HFFc6 (cell line): ENCODE measurements around the gene GADL1. TPM values are rescaled to one million over a fixed set of nuclear protein-coding genes. Genes with fewer than 3 reads are reported as not detected.

Source experiments
- DNase-seq: peaks from one replicate; pipeline ENCODE4 v3.0.0-alpha.2; 2018
- H3K27ac Mint-ChIP-seq: 2 replicates; pipeline ENCODE4 v1.8.0; 2020; ENCODE audit warnings: mild to moderate bottlenecking, mixed read lengths
- H3K27me3 Mint-ChIP-seq: 2 replicates; pipeline ENCODE4 v1.8.0; 2021; ENCODE audit warnings: mild to moderate bottlenecking, moderate library complexity, mixed read lengths; ENCODE audit not compliant: insufficient read depth
- H3K36me3 Mint-ChIP-seq: 2 replicates; pipeline ENCODE4 v1.8.0; 2021; ENCODE audit warnings: low read depth, mixed read lengths
- H3K4me1 Mint-ChIP-seq: 2 replicates; pipeline ENCODE4 v1.8.0; 2020; ENCODE audit warnings: low read depth, mixed read lengths
- H3K4me3 Mint-ChIP-seq: 2 replicates; pipeline ENCODE4 v1.8.0; 2020; ENCODE audit warnings: mild to moderate bottlenecking, moderate library complexity, mixed read lengths
- H3K9me3 Mint-ChIP-seq: 2 replicates; pipeline ENCODE4 v1.8.0; 2020; ENCODE audit warnings: mild to moderate bottlenecking, mixed read lengths
- total RNA-seq, 6 experiments: library from RNA; stranded (reverse); fragmentation: NEBNext Ultra II Directional; extraction: Animal tissue kit (Norgen Biotek cat#: 25700); gene quantifications; 2 replicates in 1 of 6; 3 replicates in 5 of 6; pipeline ENCODE4 v1.2.3, GENCODE V29; 2021
- TF ChIP-seq, protein P1 (sequence below): fragments of 200-600 bp; sonication (generic); IDR thresholded peaks from 2 replicates; pipeline ENCODE4 v1.5.0; 2021; ENCODE audit warnings: antibody characterized with exemption, mild to moderate bottlenecking

Gene GADL1
- total RNA-seq, 6 experiments from 2014 or later: not detected

DNA sequence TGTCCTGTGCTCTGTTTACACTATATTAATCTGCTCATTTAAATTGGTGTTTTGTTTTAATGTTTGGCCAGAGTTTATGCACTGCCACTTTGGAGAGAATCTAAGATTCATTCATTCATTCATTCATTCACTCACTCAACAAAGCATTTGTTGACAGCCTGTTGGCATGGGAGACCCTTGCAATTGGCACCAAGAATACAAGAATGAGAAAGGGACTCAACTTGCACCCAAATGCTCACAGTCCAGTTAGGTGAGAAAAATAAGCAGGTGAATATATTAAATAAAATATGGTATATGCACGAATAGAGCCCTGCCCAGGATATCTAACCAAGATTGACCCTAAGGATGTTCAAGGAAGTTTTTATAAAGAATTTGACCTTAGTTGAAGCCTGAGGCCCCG is 207.7 kb downstream of the GADL1 start:
- DNase-seq: no peak
- Mint-ChIP-seq H3K9me3 (no peaks in the 10 kb centered on the region), H3K27me3 (no peaks in the 10 kb centered on the region), H3K4me3 (no peak overlapping the region), H3K4me1 (peaks cover 82% of the 10 kb centered on the region), H3K27ac (no peak overlapping the region), H3K36me3 (peaks cover 57% of the 10 kb centered on the region)
- TF ChIP-seq, protein P1, sequence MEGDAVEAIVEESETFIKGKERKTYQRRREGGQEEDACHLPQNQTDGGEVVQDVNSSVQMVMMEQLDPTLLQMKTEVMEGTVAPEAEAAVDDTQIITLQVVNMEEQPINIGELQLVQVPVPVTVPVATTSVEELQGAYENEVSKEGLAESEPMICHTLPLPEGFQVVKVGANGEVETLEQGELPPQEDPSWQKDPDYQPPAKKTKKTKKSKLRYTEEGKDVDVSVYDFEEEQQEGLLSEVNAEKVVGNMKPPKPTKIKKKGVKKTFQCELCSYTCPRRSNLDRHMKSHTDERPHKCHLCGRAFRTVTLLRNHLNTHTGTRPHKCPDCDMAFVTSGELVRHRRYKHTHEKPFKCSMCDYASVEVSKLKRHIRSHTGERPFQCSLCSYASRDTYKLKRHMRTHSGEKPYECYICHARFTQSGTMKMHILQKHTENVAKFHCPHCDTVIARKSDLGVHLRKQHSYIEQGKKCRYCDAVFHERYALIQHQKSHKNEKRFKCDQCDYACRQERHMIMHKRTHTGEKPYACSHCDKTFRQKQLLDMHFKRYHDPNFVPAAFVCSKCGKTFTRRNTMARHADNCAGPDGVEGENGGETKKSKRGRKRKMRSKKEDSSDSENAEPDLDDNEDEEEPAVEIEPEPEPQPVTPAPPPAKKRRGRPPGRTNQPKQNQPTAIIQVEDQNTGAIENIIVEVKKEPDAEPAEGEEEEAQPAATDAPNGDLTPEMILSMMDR: no peak

DNA sequence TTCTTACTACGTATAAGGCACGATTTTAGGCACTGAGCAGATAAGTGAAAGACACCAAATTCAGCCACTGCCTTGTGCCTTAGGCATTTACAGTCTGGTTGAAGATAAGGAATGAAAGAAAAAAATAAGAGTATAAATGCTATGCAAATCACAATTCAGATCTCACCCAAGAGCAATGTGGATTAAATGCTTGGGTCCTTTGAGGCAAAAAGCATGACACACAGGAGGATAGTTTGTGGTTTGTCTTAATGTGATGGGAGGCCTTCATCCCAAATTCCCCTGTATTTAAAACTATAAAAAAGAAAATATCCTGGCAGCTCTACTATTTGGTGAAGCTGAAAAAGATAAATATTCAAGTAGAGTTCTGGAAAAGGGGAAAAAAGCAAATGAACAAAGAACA is 208.3 kb downstream of the GADL1 start:
- peaks cover 88% of the 10 kb centered on the region for H3K4me1 Mint-ChIP-seq
- H3K27me3 Mint-ChIP-seq: no peaks in the 10 kb centered on the region

DNA sequence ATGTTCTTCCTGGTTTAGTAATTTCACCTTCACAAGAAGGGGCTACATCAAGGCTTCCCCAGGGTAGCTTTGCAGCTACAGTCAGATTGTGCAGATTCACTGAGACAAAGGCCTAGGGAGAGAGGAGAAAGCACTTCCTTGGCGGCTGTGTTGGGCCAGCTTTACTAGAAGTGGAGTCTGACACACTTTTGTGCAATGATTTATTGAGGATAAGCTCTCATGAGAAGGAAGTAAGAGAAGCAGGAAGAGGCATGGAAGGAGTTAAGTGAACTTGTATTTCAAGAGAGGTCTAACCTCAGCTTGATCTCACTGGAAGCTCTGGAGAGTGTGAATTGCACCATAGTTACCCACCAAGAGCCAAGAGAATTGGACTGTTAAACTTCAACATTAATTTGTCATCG is 209.2 kb downstream of the GADL1 start:
- Mint-ChIP-seq H3K9me3 (no peaks in the 10 kb centered on the region), H3K36me3 (peaks cover 62% of the 10 kb centered on the region), H3K27me3 (no peaks in the 10 kb centered on the region; the same call in 1 of the 2 replicates), H3K27ac (no peak overlapping the region), H3K4me1 (peaks cover 89% of the 10 kb centered on the region), H3K4me3 (no peak overlapping the region)
- DNase-seq: no peak
- TF ChIP-seq, protein P1: no peak

More for the DNA sequence above, 208.3 kb downstream of the GADL1 start:
- peaks cover 62% of the 10 kb centered on the region for H3K36me3 Mint-ChIP-seq
- no peak overlapping the region for H3K27ac Mint-ChIP-seq
- TF ChIP-seq, protein P1: no peak
- DNase-seq: no peak
- no peaks in the 10 kb centered on the region for H3K9me3 Mint-ChIP-seq
- no peak overlapping the region for H3K4me3 Mint-ChIP-seq

DNA sequence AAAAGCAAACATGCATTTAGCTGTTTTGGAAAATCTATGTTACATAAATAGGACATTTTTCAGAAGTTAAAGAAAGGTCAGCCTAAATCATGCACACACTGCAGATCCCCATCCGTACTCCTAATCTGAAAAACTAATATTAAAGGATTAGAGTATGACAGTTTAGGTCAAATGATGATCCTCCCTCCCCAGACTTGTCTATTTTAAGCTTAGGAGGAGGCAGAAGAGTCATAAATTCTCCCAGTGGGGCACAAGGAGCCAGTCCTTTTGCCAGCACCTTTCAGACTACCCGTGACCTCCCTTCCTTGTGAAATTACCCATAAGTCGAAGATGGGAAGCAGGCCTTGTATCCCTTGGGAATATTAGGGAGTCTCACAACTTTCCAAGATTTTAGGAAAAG is 210.1 kb downstream of the GADL1 start:
- Mint-ChIP-seq H3K4me3 (no peak overlapping the region), H3K4me1 (peaks cover 87% of the 10 kb centered on the region), H3K9me3 (no peaks in the 10 kb centered on the region), H3K36me3 (peaks cover 65% of the 10 kb centered on the region), H3K27me3 (no peaks in the 10 kb centered on the region; the same call in 1 of the 2 replicates), H3K27ac (no peak overlapping the region)
- DNase-seq: no peak
- TF ChIP-seq, protein P1: no peak

DNA sequence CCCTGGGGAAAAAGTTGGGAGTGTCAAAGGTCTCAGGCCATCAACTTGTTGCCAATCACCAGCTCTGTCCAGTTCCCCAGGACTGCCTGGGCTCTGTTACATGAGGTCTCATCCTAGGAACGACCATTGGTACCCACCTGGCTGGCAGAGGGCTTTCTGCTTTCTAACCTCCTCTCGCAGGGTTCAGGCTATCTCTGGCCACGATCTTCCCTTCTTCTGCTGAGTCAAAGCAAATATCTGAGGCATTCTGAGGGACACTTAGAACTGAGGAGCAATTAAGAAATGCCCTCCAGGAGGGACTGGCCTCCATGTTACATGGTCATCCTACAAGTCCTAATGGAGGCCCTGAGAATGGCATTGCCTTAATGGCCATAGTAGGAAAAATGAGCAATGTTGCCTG is 210.7 kb downstream of the GADL1 start:
- Mint-ChIP-seq H3K9me3 (no peaks in the 10 kb centered on the region), H3K27ac (no peak overlapping the region; the same call in 1 of the 2 replicates), H3K27me3 (no peaks in the 10 kb centered on the region; the same call in 1 of the 2 replicates), H3K4me3 (no peak overlapping the region), H3K36me3 (peaks cover 71% of the 10 kb centered on the region), H3K4me1 (peaks cover 85% of the 10 kb centered on the region)
- no peak for DNase-seq
- TF ChIP-seq, protein P1: no peak
